HEK293 (cell line): ENCODE data around the gene KSR1.

Experiments used
- CTCF ChIA-PET: fragments of 350-600 bp; formaldehyde crosslinking; extraction: SDS; loops from one replicate; lab custom pipeline; 2021; ENCODE audit warnings: antibody characterized with exemption; lab: Yijun Ruan, JAX
- POLR2A ChIA-PET: fragments of 300-600 bp; formaldehyde crosslinking; extraction: SDS; loops from one replicate; lab custom pipeline; 2020; ENCODE audit warnings: antibody characterized with exemption, inconsistent platforms; lab: Yijun Ruan, JAX
- H3K27ac ChIP-seq: fragments of 200-500 bp; sonication (Bioruptor generic); 2 replicates; pipeline ENCODE4 v1.5.1; 2014; ENCODE audit warnings: low read depth, low read length, control low read depth, inconsistent platforms; ENCODE audit errors: extremely low read depth
- H3K36me3 ChIP-seq, 2 experiments: fragments of 200-500 bp in 1 of 2; sonication (Bioruptor generic) in 1 of 2; 1 replicate in 1 of 2; 2 replicates in 1 of 2; pipeline ENCODE4 v1.5.1; 2014 to 2017; ENCODE audit warnings: inconsistent platforms in 2 of 2, low read length in 2 of 2; ENCODE audit not compliant: control insufficient read depth in 2 of 2, insufficient read depth in 1 of 2
- H3K4me1 ChIP-seq: fragments of 200-500 bp; sonication (Bioruptor generic); 2 replicates; pipeline ENCODE4 v1.5.1; 2014; ENCODE audit warnings: mild to moderate bottlenecking, low read length, inconsistent platforms; ENCODE audit not compliant: control insufficient read depth, insufficient read depth
- H3K4me3 ChIP-seq: 2 replicates; pipeline ENCODE4 v1.5.1; 2011; ENCODE audit warnings: low read depth, mild to moderate bottlenecking, control low read depth, low read length, moderate library complexity
- H3K9me3 ChIP-seq: fragments of 200-500 bp; sonication (Bioruptor generic); 2 replicates; pipeline ENCODE4 v1.5.1; 2014; ENCODE audit warnings: low read depth, low read length, inconsistent platforms; ENCODE audit not compliant: control insufficient read depth, insufficient read depth
- HOXA7 ChIP-seq: sonication (generic); formaldehyde crosslinking; IDR thresholded peaks from 2 replicates; pipeline ENCODE4 v1.8.1; 2022; ENCODE audit warnings: missing genetic modification reagents, borderline replicate concordance
- HOXC10 ChIP-seq: sonication (generic); formaldehyde crosslinking; IDR thresholded peaks from 2 replicates; pipeline ENCODE4 v1.8.1; 2023; ENCODE audit warnings: mild to moderate bottlenecking, missing genetic modification reagents
- SCRT2 ChIP-seq: fragments of 450-650 bp; formaldehyde crosslinking; IDR thresholded peaks from 2 replicates; pipeline ENCODE4 v1.5.1; 2016; ENCODE audit warnings: missing biosample characterization, missing genetic modification characterization
- ZBTB8A ChIP-seq: fragments of 450-650 bp; formaldehyde crosslinking; IDR thresholded peaks from 2 replicates; pipeline ENCODE4 v1.5.1; 2016; ENCODE audit warnings: missing biosample characterization, missing genetic modification characterization
- ZIC2 ChIP-seq: fragments of 450-650 bp; formaldehyde crosslinking; IDR thresholded peaks from 2 replicates; pipeline ENCODE4 v1.5.1; 2016; ENCODE audit warnings: missing biosample characterization, missing genetic modification characterization
- ZNF169 ChIP-seq: fragments of 450-650 bp; formaldehyde crosslinking; IDR thresholded peaks from 2 replicates; pipeline ENCODE4 v1.5.1; 2016; ENCODE audit warnings: missing biosample characterization, missing genetic modification characterization
- ZNF2 ChIP-seq: fragments of 450-650 bp; formaldehyde crosslinking; IDR thresholded peaks from 2 replicates; pipeline ENCODE4 v1.5.1; 2016; ENCODE audit warnings: missing biosample characterization, missing genetic modification characterization
- ZNF280C ChIP-seq: fragments of 450-650 bp; formaldehyde crosslinking; IDR thresholded peaks from 2 replicates; pipeline ENCODE4 v1.5.1; 2016; ENCODE audit warnings: missing biosample characterization, missing genetic modification characterization
- ZNF366 ChIP-seq: fragments of 450-650 bp; formaldehyde crosslinking; conservative IDR thresholded peaks from 2 replicates; pipeline ENCODE4 v1.5.1; 2016; ENCODE audit warnings: missing biosample characterization, missing genetic modification characterization
- ZNF514 ChIP-seq: fragments of 450-650 bp; formaldehyde crosslinking; IDR thresholded peaks from 2 replicates; pipeline ENCODE4 v1.5.1; 2016; ENCODE audit warnings: missing biosample characterization, missing genetic modification characterization
- ZNF548 ChIP-seq: fragments of 450-650 bp; formaldehyde crosslinking; IDR thresholded peaks from 2 replicates; pipeline ENCODE4 v1.5.1; 2016; ENCODE audit warnings: missing biosample characterization, missing genetic modification characterization
- ZNF596 ChIP-seq: fragments of 450-650 bp; IDR thresholded peaks from 2 replicates; pipeline ENCODE4 v1.5.0; 2018; ENCODE audit warnings: missing biosample characterization, mild to moderate bottlenecking, missing genetic modification characterization, moderate library complexity
- ZNF600 ChIP-seq: fragments of 450-650 bp; formaldehyde crosslinking; IDR thresholded peaks from 2 replicates; pipeline ENCODE4 v1.5.1; 2016; ENCODE audit warnings: missing biosample characterization, missing genetic modification characterization
- ZNF704 ChIP-seq: fragments of 450-650 bp; formaldehyde crosslinking; IDR thresholded peaks from 2 replicates; pipeline ENCODE4 v1.5.1; 2016; ENCODE audit warnings: missing biosample characterization, missing genetic modification characterization
- ZSCAN18 ChIP-seq: fragments of 450-650 bp; formaldehyde crosslinking; IDR thresholded peaks from 2 replicates; pipeline ENCODE4 v1.5.1; 2016; ENCODE audit warnings: missing biosample characterization, missing genetic modification characterization

KSR1 gene

GRCh38 chr17:27533874-27534815 lies 77.9 kb downstream of the KSR1 start:
- ChIA-PET POLR2A (interaction anchor here (0.5 to 1.3 kb wide), 5 partner anchors 26 to 199 kb away, joined by 3 to 5 read pairs (median 3); no protein-coding TSS in a partner anchor), CTCF (interaction anchor here (0.6 to 4.4 kb wide), 21 partner anchors 9 to 297 kb away, joined by 3 to 27 read pairs (median 4); partner anchors contain the start of gene KSR1)
- Histone ChIP-seq H3K9me3 (no peaks in the 10 kb centered on the region), H3K36me3 (no peaks in the 10 kb centered on the region), H3K4me3 (no peak overlapping the region), H3K4me1 (peaks cover 15% of the 10 kb centered on the region), H3K27ac (no peak overlapping the region)
- TF ChIP-seq ZNF548 (tag by site-specific recombination): no peak
- TF ChIP-seq ZNF514 (tag by site-specific recombination): no peak
- no peak for TF ChIP-seq ZNF169 (tag by site-specific recombination)
- no peak for TF ChIP-seq ZNF366 (tag by site-specific recombination)
- TF ChIP-seq HOXC10 (CRISPR knock-in tag): no peak
- TF ChIP-seq SCRT2 (tag by site-specific recombination): no peak
- no peak for TF ChIP-seq ZNF2 (tag by site-specific recombination)

GRCh38 chr17:27535178-27535928 lies 79.1 kb downstream of the KSR1 start:
- H3K36me3 ChIP-seq: no peaks in the 10 kb centered on the region
- no peak overlapping the region for H3K27ac ChIP-seq
- ChIA-PET POLR2A (interaction anchor here (0.5 kb wide), 1 partner anchor 9 kb away, joined by 3 read pairs; no protein-coding TSS in a partner anchor), CTCF (interaction anchor here (0.7 to 4.4 kb wide), 15 partner anchors 9 to 180 kb away, joined by 3 to 27 read pairs (median 5); no protein-coding TSS in a partner anchor)
- peaks cover 16% of the 10 kb centered on the region for H3K4me1 ChIP-seq
- TF ChIP-seq ZNF600 (tag by site-specific recombination) (peak; percentile 39; the same call in 1 of the 2 replicates), ZNF596 (no peak), ZIC2 (tag by site-specific recombination) (no peak)
- no peak overlapping the region for H3K4me3 ChIP-seq
- no peaks in the 10 kb centered on the region for H3K9me3 ChIP-seq

GRCh38 chr17:27535975-27536374 lies 79.7 kb downstream of the KSR1 start:
- TF ChIP-seq ZBTB8A (tag by site-specific recombination): 0 out of 2 replicates have a peak, but pooled peaks have one; percentile 23
- TF ChIP-seq ZSCAN18 (tag by site-specific recombination): no peak
- no peak for TF ChIP-seq ZNF704 (tag by site-specific recombination)
- no peak for TF ChIP-seq HOXA7 (CRISPR knock-in tag)
- no peak for TF ChIP-seq ZNF280C
- H3K4me3 ChIP-seq: no peak overlapping the region
- ChIA-PET CTCF (interaction anchor here (0.7 to 4.4 kb wide), 6 partner anchors 15 to 181 kb away, joined by 3 to 27 read pairs (median 9); no protein-coding TSS in a partner anchor), POLR2A (interaction anchor here (0.5 kb wide), 1 partner anchor 8 kb away, joined by 3 read pairs; no protein-coding TSS in a partner anchor)
- no peaks in the 10 kb centered on the region for H3K9me3 ChIP-seq
- peaks cover 20% of the 10 kb centered on the region for H3K4me1 ChIP-seq
- H3K36me3 ChIP-seq: no peaks in the 10 kb centered on the region
- no peak overlapping the region for H3K27ac ChIP-seq
